Measurements from ENCODE around the gene METTL21C. TPM values are rescaled to one million over a fixed set of nuclear protein-coding genes. Genes with fewer than 3 reads are reported as not detected.

The METTL21C gene
- total and polyA plus RNA-seq, 3 donors from 2014 or later = 0.25 to 1.8 TPM; not detected in 1

DNA sequence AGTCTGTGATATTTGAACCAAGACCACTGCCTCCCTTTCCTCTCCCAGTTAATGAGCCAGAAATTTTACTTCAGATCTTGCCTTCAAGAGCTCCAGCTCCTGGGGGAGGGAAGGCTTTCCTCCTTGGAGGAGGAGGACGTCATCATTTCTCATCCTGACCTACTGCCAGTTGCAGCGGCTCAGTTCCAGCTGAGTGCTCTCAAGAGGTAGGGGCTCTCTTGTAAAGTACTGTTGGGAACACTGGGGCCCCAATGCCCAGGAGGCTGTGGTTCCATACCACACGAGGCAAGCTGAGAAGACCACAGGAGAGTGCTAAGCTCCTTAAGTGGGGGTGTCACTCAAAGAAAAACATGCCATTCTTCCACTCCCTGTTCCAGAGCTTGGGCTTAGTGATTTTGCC, 36.2 kb downstream of the METTL21C start:
- H3K36me3 ChIP-seq (ENCODE audit: low read depth, missing control alignments) = no peaks in the 10 kb centered on the region
- intact Hi-C loops (cut with DNase I; ENCODE audit: low total_unique reads) = no loop called here
- TF ChIP-seq, protein P1, sequence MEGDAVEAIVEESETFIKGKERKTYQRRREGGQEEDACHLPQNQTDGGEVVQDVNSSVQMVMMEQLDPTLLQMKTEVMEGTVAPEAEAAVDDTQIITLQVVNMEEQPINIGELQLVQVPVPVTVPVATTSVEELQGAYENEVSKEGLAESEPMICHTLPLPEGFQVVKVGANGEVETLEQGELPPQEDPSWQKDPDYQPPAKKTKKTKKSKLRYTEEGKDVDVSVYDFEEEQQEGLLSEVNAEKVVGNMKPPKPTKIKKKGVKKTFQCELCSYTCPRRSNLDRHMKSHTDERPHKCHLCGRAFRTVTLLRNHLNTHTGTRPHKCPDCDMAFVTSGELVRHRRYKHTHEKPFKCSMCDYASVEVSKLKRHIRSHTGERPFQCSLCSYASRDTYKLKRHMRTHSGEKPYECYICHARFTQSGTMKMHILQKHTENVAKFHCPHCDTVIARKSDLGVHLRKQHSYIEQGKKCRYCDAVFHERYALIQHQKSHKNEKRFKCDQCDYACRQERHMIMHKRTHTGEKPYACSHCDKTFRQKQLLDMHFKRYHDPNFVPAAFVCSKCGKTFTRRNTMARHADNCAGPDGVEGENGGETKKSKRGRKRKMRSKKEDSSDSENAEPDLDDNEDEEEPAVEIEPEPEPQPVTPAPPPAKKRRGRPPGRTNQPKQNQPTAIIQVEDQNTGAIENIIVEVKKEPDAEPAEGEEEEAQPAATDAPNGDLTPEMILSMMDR (IDR thresholded peaks at IDR 0.05) = no peak
- TF ChIP-seq POLR2A (IDR thresholded peaks at IDR 0.05) = no peak

DNA sequence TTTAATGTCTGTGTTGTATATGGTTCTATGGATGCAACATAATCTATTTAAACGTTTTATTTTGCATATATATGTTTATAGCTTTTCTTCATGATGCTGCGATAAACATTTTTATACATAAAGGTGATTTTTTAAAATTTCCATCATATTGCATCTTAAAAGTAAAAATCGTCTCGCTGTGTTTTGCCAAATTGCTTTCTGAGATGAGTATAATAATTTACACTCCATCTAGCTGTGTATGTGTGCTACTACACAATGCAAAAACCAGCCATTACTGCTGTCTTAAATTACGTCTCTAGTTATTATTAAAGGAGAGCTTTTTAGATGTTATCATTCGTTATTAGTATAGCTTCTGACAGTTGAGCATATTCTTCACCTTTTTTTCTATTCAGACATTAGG, 37.2 kb downstream of the METTL21C start:
- Histone ChIP-seq H3K36me3 (ENCODE audit: low read depth, missing control alignments) (no peaks in the 10 kb centered on the region), H3K4me3 (no peak overlapping the region), H3K27ac (no peak overlapping the region), H3K27me3 (no peaks in the 10 kb centered on the region), H3K9me3 (no peaks in the 10 kb centered on the region), H3K4me1 (no peaks in the 10 kb centered on the region)
- 83 to 92% methylated on average over 6 of the region's 6 CpGs for WGBS, 2 donors
- no peak for TF ChIP-seq POLR2A (IDR thresholded peaks at IDR 0.05)
- TF ChIP-seq, protein P1 (IDR thresholded peaks at IDR 0.05) = no peak
- no peak for DNase-seq
- intact Hi-C loops (cut with DNase I; ENCODE audit: low total_unique reads) = no loop called here

More for the DNA sequence above, 36.2 kb downstream of the METTL21C start:
- 73 to 85% methylated on average over 3 of the region's 3 CpGs for WGBS, 2 donors
- Histone ChIP-seq H3K4me1 (no peaks in the 10 kb centered on the region), H3K27me3 (no peaks in the 10 kb centered on the region), H3K27ac (no peak overlapping the region), H3K4me3 (no peak overlapping the region), H3K9me3 (no peaks in the 10 kb centered on the region)
- DNase-seq = no peak

DNA sequence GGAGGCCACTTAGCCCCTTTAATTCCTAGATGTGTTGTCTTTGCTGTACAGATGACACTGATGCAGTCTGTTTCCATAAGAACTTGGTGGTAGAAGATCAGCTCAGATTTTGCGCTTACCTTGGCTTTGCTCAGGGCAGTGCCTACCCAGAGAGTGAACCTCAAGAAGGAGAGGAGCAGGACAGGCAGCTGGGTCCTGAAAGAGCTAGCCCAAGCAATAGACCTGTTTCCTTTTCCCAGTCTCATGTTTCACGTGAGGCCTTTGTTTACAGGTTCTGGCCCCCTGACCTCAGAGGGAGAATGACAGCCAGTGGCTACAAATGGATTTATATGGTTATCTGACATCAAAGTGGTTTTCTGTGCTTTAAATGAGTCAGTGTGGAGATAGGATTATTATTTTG, 40.1 kb downstream of the METTL21C start:
- Histone ChIP-seq H3K36me3 (ENCODE audit: low read depth, missing control alignments) (no peaks in the 10 kb centered on the region), H3K27me3 (no peaks in the 10 kb centered on the region), H3K27ac (no peak overlapping the region), H3K9me3 (no peaks in the 10 kb centered on the region), H3K4me3 (no peak overlapping the region), H3K4me1 (no peaks in the 10 kb centered on the region)
- intact Hi-C loops (cut with DNase I; ENCODE audit: low total_unique reads) = no loop called here
- 71 to 89% methylated on average over 2 of the region's 2 CpGs for WGBS, 2 donors
- no peak for DNase-seq
- TF ChIP-seq POLR2A (IDR thresholded peaks at IDR 0.05) = no peak
- TF ChIP-seq, protein P1 (IDR thresholded peaks at IDR 0.05) = no peak

DNA sequence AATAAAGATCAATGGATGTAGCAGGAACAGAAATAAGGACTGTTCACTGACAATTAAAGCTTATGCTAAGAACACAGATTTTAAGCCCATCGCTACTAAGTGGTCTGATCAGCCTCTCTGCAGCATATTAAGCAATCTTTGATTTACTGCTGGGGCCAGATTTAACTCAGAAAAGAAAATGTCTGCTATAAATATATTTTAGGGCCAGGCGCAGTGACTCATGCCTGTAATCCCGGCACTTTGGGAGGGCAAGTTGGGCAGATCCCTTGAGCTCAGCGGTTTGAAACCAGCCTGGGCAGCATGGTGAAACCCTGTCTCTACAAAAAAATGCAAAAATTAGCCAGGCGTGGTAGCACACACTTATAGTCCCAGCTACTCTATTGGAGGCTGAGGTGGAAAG, 43.0 kb downstream of the METTL21C start:
- intact Hi-C loops (cut with DNase I; ENCODE audit: low total_unique reads) = no loop called here
- H3K27ac ChIP-seq = no peak overlapping the region
- no peak for DNase-seq
- H3K9me3 ChIP-seq = no peaks in the 10 kb centered on the region
- 89 to 94% methylated on average over 5 of the region's 5 CpGs for WGBS, 2 donors
- TF ChIP-seq, protein P1 (IDR thresholded peaks at IDR 0.05) = no peak
- no peak for TF ChIP-seq POLR2A (IDR thresholded peaks at IDR 0.05)
- H3K4me3 ChIP-seq = no peak overlapping the region
- H3K36me3 ChIP-seq (ENCODE audit: low read depth, missing control alignments) = no peaks in the 10 kb centered on the region
- no peaks in the 10 kb centered on the region for H3K4me1 ChIP-seq
- H3K27me3 ChIP-seq = no peaks in the 10 kb centered on the region

DNA sequence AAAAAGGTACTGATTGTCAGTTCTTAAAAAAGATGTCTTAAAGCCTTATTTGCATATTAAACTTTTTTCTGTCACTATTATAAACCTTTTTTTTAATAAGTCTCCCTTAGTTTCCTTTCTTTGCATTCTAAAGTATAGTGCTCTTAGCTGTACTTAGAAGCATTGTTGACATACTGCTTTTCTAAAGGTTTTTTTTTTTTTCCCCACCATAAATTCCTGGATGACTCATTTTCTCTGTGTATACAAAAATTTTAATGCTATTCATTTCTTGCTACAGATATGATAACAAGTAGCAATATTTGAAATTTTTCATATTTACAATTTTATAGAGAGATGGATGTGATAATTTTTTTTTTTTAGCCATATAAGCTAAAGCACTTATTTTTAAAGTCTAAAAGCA, 43.5 kb downstream of the METTL21C start:
- Histone ChIP-seq H3K9me3 (no peaks in the 10 kb centered on the region), H3K27me3 (no peaks in the 10 kb centered on the region), H3K27ac (no peak overlapping the region), H3K4me1 (no peaks in the 10 kb centered on the region), H3K36me3 (ENCODE audit: low read depth, missing control alignments) (no peaks in the 10 kb centered on the region), H3K4me3 (no peak overlapping the region)
- no peak for DNase-seq
- intact Hi-C loops (cut with DNase I; ENCODE audit: low total_unique reads) = no loop called here
- no peak for TF ChIP-seq POLR2A (IDR thresholded peaks at IDR 0.05)
- TF ChIP-seq, protein P1 (IDR thresholded peaks at IDR 0.05) = no peak
